Measurements from ENCODE around the gene OSCAR. TPM values are rescaled to one million over a fixed set of nuclear protein-coding genes. Genes with fewer than 3 reads are reported as not detected.
"Not testable (repeated sequence)": the region's sequence is repeated elsewhere in the genome, so short reads cannot be mapped to it uniquely, and the experiment has no call there.

OSCAR gene
- total and polyA plus RNA-seq, 12 donors = 0.22 to 5.3 (median 0.40) TPM; not detected in 1

DNA sequence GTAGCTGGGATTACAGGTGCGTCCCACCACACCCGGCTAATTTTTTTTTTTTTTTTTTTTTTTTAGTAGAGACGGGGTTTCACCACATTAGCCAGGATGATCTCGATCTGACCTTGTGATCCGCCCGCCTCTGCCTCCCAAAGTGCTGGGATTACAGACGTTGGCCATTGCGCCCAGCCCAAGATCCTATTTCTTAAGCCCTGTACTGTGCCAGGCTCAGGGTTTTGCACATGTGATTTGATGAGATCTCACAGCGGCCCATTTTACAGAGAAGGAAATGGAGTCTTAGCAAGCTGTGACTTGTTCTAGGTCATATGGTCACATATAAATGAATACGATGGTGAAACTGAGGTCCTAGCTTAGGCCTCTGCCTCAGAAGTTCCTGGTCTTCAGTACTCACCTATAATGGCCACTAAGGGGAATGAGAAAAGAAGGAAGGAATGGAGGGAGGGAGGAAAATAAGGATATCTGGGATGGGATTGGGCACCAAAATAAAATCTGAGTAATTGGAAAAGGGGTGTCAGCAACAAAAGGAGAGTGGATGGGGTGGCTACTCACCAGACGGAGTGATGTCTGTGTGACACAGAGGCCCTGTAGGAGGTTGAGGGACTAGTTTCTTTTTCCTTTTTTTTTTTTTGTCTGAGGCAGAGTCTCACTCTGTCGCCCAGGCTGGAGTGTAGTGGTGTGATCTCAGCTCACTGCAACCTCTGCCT is 1.3 kb downstream of the OSCAR start:
- 83 to 93% methylated on average over 12 of the region's 12 CpGs for WGBS, 2 donors
- H3K4me3 ChIP-seq = peak overlapping the region in 1 of 10 donors; percentile 50
- TF ChIP-seq, protein P1, sequence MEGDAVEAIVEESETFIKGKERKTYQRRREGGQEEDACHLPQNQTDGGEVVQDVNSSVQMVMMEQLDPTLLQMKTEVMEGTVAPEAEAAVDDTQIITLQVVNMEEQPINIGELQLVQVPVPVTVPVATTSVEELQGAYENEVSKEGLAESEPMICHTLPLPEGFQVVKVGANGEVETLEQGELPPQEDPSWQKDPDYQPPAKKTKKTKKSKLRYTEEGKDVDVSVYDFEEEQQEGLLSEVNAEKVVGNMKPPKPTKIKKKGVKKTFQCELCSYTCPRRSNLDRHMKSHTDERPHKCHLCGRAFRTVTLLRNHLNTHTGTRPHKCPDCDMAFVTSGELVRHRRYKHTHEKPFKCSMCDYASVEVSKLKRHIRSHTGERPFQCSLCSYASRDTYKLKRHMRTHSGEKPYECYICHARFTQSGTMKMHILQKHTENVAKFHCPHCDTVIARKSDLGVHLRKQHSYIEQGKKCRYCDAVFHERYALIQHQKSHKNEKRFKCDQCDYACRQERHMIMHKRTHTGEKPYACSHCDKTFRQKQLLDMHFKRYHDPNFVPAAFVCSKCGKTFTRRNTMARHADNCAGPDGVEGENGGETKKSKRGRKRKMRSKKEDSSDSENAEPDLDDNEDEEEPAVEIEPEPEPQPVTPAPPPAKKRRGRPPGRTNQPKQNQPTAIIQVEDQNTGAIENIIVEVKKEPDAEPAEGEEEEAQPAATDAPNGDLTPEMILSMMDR (IDR thresholded peaks at IDR 0.05) = no peak
- H3K9me3 ChIP-seq = no peaks in the 10 kb centered on the region
- H3K27ac ChIP-seq = peak overlapping the region in 1 of 10 donors; percentile 89
- H3K4me1 ChIP-seq = peaks cover 4 to 43% (median 19%) of the 10 kb centered on the region in 9 donors
- DNase-seq (no peak), ATAC-seq (no peak)
- H3K27me3 ChIP-seq = peaks cover 0 to 33% (median 22%) of the 10 kb centered on the region in 7 donors
- H3K36me3 ChIP-seq = no peaks in the 10 kb centered on the region
- intact Hi-C loops (cut with DNase I) = no loop called here

DNA sequence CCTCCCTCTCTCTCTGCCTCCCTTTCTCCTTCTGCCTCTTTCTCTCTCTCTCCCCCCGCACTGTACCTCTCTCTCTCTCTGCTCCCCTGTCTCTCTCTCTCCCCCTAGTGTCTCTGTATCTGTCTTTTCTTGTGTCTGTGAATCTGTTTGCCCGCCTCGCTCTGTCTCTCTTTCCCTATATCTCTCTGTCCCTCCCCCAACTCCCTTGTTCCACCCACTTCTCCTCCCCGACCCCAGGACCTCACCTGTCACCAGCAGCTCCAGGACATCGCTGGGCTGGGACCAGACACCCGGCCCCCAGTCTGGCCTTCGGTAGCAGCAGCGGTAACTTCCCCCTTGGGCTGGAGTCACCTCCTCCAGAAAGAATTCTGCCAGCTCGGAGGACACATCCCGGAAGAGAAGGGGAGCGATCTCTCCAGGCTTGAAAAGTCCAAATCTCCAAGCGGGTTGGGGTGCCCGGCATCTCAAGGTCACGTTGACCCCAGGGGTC is 3.9 kb downstream of the OSCAR start:
- H3K4me3 ChIP-seq = peak overlapping the region in 5 of 10 donors; percentile 6 to 42 (median 17)
- no peaks in the 10 kb centered on the region for H3K9me3 ChIP-seq
- peaks cover 0 to 25% (median 6%) of the 10 kb centered on the region in 9 donors for H3K4me1 ChIP-seq
- H3K36me3 ChIP-seq = no peaks in the 10 kb centered on the region
- peak in 4 of 8 donors; percentile 32 to 57 (median 42) for ATAC-seq
- TF ChIP-seq, protein P1 (IDR thresholded peaks at IDR 0.05) = peak in 1 of 9 donors; percentile 8
- H3K27ac ChIP-seq = peak overlapping the region in 2 of 10 donors; percentile 10 to 73
- 7 to 12% methylated on average over 14 of the region's 14 CpGs for WGBS, 2 donors
- peaks cover 0 to 51% (median 26%) of the 10 kb centered on the region in 7 donors for H3K27me3 ChIP-seq
- DNase-seq = no peak
- intact Hi-C loops (cut with DNase I) = no loop called here

DNA sequence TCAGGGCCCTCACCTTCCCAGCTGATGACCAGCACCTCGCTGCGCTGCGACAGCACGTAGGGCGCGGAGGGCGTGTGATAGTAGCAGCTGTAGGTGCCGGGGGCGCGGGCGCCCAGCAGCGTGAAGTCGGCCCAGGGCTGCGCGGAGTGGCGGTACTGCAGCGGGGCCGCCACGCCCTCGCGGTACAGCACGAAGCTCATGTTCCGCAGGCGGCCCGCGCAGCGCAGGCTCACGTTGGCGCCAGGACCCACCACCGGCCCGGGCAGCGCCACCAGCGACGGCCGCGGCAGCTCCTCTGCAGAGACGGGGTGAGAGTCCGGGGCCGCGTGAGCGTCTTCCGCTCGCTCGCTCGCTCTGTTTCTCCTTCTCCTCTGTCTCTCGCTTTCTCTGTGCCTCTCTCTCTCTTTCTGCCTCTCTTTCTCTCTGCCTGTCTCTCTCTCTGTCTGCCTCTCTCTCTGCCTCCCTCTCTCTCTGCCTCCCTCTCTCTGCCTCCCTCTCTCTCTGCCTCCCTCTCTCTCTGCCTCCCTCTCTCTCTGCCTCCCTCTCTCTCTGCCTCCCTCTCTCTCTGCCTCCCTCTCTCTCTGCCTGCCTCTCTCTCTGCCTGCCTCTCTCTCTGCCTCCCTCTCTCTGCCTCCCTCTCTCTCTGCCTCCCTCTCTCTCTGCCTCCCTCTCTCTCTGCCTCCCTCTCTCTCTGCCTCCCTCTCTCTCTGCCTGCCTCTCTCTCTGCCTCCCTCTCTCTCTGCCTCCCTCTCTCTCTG is 4.6 kb downstream of the OSCAR start:
- H3K36me3 ChIP-seq; intact Hi-C loops (cut with DNase I); H3K9me3 ChIP-seq: not testable (repeated sequence)
- Histone ChIP-seq H3K4me3 (peak overlapping the region in 8 of 10 donors; percentile 10 to 51 (median 34)), H3K27ac (peak overlapping the region in 1 of 10 donors; percentile 73), H3K27me3 (peaks cover 0 to 54% (median 26%) of the 10 kb centered on the region in 7 donors), H3K4me1 (peaks cover 0 to 24% (median 6%) of the 10 kb centered on the region in 9 donors)
- ATAC-seq = peak; percentile 51 to 80 (median 68)
- DNase-seq = peak in 1 of 2 donors; percentile 55
- TF ChIP-seq, protein P1 (IDR thresholded peaks at IDR 0.05) = peak in 1 of 9 donors; percentile 7
- 0 to 1% methylated on average over 46 of the region's 46 CpGs for WGBS, 2 donors

Measured in heart right ventricle (tissue), 16 donors.